NCI-H146 treated with DMSO at 0.1 percent for 48 hours (cell line): ENCODE results near the gene SKAP2.
"Not testable (repeated sequence)": the region's sequence is repeated elsewhere in the genome, so short reads cannot be mapped to it uniquely, and the experiment has no call there.

Experiments used
- DNase-seq: peaks from one replicate; lab custom pipeline; 2025; ENCODE audit not compliant: unreplicated experiment; lab: John Stamatoyannopoulos, UW

Gene SKAP2

DNA sequence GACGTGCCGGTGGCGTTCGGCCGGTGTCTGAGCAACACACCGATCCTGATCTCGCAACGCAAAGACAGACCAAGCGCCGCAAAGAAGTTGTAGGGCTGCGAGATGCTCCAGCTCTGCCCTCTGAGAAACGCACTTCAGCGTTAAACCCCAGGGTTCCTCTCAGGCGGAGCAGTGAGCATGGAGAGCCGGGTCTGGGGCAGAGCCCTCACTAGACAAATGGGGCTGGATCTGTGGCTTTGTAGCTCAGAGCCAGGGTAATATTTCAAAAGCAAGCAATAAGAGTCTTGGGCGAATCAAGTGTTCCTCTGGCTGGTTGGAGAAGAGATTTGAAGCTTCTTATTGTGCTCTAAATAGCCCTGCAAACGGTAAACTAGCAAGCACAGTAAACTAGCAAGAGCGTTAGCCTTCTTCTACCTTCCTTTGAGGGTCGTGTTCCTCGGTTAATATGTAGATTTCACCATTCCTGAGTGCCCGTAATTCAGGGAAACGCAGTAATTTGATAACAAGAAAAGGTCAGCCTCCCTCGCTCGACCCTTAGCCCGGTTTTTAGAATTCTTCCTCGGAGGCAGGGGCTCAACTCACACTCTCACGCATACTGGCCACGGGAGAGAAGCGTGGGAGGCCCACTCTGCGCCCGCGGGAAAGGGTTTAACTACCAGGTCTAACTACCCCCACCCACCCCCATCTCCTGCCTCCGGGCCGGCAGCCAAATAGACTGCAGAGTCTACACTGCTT is 6.7 kb downstream of the SKAP2 start:
- no peak for DNase-seq

DNA sequence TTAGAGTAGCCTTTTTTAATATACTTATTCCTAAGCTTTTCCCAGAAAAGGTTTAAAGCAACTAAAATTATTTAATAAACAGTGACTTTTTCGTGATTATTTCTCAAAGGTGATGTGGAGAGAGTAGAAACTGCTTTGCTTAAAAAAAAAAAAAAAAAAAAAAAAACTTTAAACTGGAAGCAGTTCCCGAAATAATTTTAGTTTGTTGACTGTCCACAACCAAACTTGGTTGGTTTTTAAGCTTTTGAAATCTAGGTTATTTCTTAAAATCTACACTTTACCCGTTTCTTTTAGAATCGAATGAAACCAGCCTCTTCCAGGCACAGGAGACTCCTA is 7.3 kb downstream of the SKAP2 start:
- no peak for DNase-seq

DNA sequence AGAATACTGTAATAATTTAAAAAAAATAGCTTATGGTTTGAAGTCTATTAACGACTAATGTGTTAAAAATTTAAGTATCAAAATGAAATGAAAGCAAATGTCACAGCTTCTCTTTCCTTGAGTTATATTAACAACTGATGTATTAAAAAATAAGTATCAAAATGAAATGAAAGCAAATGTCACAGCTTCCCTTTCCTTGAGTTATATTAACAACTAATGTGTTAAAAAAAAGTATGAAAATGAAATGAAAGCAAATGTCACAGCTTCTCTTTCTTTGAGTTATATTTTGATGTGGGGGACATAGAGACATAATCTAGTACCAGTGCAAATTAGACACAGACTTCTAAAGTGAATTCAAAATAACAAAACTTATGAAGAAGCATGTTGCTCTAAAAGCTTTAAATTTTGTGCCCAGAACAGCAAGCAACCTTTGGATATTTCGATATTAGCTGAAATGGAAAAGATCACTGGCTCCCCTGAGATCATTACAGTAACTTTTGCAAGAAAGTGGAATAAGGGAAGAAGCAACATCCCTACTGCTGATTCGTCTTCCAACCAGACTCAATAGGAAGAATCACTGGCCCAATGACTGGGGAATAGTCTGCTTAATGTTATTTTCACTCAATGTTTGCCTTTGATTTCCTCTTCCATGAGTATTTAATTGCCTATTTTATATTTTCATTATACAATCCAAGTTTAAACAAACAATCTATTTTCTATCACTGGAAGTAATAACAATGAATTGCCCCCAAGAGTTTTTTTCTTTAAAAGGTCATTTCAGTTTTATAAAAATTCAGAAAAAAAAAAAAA is 8.0 kb downstream of the SKAP2 start:
- DNase-seq, result no peak

DNA sequence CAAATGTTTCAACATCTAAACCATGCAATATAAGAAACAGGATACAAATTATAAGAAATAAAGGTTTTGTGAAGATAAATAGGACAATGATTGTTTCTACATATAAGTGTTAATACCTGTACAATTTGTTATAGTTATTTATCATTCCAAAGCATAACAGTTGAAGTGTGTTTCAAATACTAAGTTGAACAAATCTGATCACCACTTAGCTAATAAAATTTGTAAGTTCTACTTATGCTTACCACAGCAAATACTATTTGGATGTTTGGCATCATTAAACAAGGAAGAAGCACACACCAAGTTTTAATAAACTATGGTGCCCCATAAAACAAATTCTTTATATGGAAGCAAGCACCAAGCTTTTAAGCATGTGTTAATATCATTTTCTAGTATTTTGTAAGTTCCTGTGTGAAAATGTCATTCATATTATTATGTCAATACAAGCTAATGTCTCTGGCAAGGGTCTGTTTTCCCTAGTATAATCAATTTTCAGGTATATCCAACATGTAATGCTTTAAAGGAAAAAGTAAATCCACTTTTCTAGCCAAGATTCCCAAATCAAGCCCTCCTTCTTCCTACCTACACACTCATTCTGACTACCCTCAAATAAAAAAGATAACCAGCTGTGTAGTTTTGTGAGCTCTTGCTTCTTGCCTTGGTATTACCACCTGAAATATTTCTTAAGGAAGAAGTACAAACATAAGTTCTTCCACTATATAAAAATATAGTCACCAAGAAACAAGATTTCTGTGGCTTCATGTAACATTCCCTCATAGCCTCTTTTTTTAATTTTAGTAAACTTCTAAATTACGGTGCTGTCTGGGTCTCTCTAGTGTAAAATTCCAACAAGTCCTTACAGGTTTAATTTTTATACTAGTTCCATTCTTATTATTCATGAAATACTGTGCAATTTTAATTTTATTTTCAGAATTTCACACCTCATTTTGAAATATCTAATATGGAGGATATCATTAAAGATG is 9.2 kb downstream of the SKAP2 start:
- no peak for DNase-seq

DNA sequence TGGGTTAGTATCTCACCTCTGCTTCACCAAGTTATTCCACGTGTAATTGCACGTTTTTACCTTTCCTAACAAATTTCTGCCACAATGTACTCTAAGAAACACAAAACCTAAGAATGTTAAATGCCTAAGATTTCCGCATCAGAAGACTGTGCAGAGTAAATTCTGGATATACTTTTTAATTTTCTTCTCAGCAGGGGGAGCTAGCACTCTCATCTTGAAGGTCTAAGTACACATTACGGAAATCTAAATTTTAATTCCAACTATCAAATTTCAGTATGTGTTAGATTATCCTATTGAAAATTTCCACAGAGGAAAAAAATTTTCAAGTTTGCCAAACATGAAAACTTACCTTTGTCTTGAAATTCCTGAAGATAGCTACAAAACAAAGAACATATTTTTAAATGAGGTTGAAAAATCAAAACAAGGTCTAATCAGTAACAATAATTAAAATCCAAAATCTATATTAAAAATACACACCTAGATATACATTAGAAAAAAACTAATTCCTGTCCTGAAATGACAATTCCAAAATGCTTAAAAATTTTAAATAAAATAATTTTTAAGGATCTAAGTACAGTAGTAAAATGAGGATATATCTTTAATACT is 10.5 kb downstream of the SKAP2 start:
- peak; percentile 6 for DNase-seq

DNA sequence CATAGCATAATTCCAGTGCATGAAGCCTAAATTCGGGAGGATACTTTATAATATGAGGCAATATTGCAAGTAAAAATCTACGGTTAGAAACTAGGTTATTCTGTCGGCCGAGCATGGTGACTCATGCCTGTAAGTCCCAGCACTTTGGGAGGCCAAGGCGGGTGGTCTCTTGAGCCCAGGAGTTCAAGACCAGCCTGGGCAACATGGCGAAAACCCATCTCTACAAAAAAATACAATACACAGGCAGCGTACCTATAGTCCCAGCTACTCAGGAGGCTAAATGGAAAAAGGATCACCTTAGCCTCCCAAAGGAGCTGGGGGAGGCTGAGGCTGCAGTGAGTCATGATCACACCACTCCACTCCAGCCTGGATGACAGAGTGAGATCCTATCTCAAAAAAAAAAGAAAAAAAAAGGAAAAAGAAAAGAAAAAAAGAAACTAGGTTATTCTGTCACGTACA is 14.2 kb downstream of the SKAP2 start:
- DNase-seq, result no peak

DNA sequence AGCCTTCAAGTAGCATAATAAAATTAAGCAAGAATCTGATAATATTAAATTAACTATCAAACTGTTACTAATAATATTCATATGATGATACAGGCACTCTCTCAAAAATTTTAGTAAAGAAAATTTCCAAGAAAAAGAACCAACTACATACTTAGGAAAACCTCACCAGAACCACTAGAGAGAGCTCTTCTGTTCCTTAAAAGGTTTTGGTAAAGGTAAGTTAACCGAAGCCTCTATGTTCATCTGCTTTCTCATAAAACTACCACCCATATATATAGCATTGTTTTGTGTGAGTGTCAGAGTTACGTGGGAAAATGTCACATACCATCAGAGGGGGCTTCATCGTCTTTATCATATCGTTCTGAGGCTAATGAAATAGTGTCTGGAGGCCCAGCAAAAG is 20.7 kb downstream of the SKAP2 start:
- DNase-seq, result no peak

DNA sequence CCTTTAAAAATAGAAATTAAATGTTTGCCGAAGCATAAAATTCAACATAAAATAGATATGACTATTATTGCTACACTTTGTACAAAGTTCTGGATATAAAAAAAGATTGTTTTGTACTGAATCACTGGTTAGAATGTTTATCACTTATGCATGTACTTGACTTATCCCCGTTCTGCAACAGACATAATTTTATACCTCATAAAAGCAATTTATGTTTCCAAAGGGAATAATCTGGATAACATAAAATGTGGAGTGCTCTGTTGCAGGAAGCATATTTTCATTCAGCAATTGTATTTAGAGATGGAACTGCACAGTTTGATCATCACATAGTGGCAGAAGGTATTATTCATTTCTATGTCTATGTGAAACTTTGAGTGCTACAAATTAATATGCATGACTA is 21.5 kb downstream of the SKAP2 start:
- no peak for DNase-seq

DNA sequence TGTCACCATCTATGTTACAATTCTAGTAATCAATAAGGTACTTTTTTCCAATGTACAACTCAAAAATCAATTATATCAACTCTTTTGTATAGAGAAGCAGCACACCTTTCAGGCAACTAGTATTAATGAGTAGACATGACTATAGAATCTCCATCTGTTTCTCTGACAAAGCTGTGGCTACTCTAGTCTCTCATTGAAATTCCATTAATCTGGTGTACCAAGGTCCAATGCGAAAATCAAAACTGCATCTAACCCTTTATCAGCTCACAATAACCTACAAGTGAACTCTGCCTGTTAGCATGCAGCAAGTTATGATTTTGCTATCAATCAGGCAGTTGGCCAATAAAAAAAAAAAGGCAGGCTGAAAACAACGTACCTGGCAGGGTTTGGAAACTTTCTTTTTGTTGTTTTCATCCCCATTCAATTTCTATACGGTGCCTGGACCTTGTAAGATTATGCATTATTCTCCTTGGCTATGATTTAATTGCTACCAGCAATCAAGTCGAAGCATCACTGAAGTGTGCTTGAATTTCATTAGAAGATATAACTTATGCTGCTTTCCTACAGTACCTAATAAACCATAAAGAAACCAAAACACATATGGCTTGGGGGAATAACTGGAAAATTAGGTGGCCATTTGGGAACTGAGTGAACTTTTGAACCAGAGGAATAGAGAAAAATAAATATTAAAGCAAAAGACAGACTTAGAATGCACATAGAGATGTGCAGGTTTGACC is 23.2 kb downstream of the SKAP2 start:
- no peak for DNase-seq

DNA sequence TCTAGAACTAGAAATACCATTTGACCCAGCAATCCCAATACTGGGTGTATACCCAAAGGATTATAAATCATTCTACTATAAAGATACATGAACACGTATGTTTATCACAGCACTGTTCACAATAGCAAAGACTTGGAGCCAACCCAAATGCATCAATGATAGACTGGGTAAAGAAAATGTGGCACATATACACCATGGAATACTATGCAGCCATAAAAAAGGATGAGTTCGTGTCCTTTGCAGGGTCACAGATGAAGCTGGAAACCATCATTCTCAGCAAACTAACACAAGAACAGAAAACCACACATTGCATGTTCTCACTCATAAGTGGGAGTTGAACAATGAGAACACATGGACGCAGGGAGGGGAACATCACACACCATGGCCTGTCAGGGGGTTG is 27.6 kb downstream of the SKAP2 start:
- not testable (repeated sequence) for DNase-seq

DNA sequence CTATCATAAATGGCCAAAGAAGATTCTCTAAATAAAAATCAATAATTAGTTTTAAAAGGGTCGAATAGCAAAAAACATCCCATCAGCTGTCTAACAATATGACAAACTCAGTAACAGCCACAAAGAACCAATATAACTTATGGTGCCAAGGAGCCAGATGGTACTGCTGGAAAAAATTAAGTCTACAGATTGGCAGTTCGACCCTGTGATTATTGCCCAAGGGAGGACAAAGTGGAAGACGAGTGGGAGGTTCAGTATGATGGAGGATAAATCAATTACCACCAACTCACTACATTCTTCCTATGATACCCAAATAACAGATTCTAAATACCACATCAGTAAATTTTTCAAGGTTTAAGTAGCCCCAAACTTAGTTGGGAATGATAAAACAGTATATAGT is 49.0 kb downstream of the SKAP2 start:
- DNase-seq, result no peak

DNA sequence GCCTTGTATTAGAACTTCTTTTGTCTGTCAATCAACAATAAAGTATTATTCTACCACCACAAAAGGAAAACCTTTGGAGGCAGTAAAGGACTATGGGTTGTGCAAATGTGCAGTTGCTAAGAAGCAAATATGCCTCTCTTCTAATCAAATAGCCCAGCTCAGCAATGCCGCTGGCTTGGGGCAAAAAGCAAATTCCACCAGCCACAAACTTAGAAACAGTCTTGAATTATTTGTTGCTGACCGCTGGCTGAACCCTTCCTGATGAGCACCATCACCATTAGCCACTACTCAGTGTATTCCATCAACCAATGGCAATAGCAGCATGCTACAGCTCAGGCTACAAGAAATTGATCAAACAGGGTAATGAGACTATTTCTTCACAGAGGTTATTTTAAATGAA is 51.0 kb downstream of the SKAP2 start:
- no peak for DNase-seq

DNA sequence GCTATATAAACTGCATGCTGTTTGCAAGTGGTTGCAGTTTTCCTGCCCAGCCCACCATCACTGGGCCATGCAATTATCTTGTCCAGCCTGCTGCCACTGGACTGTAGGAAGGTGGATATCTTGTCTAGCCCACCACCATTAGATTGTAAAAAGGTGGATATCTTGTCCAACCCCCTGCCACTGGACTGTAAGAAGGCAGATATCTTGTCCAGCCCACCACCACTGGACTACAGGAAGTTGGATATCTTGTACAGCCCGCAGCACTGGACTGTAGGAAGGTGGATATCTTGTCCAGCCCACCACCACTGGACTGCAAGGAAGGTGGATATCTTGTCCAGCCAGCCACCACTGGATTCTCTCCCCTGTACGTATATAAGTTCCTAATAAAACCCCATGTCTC is 69.8 kb downstream of the SKAP2 start:
- DNase-seq, result no peak

DNA sequence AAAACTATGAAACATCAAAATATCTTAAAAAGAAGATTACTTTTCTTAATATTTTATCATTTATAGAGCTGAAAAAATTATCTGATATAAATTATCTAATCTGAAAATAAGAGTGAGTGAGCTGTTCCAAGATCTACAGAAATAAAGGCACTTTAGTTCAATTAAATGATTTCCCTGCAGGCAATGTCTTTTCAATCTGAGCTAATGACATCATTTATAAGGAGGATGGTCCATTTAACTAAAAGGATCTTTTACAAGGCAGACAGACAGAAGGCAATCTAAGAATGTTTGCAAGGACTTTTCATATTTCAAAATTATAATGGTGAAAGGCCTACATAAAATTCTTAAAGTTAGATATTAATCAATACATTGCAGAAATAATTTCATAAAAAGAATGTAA is 71.8 kb downstream of the SKAP2 start:
- DNase-seq, result no peak

DNA sequence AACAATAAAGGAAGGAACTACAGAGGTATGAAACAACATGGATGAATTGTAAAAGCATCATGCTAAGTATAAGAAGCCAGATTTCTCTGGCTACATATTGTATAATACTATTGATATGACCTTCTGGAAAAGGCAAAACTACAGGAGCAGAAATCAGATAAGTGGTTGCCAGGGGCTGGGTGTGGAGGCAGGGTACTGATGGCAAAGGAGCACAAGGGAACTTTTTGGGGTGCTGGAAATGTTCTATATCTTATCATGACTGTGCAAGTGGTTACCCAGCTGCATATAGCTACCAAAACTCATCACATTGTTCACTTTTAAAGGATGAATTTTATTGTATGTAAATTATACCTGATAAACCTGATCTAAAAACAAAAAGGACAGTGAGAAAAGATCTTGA is 72.4 kb downstream of the SKAP2 start:
- no peak for DNase-seq

DNA sequence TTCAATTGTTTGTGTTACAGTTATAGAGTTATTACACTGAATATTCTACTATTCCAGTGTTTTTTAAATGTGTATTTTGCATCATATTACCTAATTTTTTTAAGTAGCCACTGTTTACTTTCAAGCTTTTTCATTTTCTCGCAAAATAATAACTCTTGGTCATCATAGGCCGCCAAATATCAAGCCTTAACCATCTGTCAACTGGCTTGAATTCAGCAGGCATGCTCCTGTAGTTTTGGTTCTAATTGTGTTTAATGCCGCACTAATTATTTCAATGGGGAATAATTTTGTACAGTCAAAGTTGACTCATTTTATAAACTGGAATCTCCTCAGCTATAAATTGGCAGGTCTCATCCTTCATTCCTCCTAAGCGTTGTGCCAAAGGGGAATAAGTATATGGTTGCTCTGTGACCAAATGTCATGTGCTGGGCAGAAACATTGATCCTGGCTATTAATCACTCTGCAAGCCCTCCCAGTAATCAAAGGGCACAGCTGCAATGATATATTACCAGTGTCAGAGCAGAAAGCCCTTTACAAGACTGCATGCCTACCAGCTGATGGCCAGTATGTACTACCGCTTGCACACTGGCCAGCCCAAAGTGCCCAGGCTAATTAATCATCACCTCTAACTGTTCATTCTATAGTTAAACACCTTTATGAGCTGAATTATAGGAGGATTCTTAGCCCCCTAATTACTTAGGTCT is 74.8 kb downstream of the SKAP2 start:
- peak; percentile 55 for DNase-seq

DNA sequence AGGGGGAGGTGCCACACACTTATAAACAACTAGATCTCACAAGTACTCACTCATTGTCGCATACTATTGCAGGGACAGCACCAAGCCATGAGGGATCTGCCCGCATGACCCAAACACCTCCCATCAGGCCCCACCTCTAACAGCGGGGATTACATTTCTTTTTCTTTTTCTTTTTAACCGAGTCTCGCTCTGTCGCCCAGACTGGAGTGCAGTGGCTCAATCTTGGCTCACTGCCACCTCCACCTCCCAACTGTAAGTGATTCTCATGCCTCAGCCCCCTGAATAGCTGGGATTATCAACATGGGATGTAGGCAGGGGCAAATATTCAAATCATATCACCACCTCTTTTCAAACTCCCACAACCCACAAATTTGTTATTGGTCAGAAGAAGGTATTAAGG is 76.7 kb downstream of the SKAP2 start:
- DNase-seq, result no peak

DNA sequence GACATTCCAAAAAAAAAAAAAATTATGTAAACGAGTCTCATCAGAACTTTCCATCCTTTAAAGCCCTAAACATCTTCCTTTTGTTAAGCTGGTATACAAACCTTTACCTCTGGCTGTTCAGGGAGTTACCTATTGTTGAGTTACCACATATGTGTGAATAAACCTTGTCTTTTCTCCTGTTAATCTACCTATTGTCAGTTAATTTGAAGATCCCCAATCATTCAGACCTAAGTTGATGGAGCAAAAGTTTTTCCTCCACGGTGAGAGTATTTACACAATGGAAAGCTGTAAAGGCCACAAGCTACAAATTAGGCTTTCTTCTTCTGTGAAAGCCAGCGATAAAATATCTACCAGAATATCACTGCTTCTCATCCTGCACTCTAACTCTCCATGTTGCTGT is 80.3 kb downstream of the SKAP2 start:
- DNase-seq, result no peak

DNA sequence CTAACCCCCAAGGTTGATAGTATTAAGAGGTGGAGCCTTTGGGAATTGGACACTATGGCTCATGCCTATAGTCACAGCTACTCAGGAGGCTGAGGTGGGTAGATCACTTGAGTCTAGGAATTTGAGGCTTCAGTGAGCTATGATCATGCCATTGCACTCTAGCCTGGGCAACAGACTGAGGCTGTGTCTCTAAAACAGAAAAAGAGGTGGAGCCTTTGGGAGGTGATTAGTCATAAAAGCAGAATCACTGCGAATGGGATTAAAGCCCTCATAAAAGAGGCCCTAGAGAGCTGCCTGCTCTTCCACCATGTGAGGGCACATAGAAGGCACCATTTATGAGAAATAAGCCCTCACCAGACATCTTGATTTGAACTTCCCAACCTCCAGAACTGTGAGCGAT is 81.9 kb downstream of the SKAP2 start:
- no peak for DNase-seq
